ENCODE results near the gene MEGF11. TPM values are rescaled to one million over a fixed set of nuclear protein-coding genes. Genes with fewer than 3 reads are reported as not detected.

MEGF11 gene
- total RNA-seq, 1 experiment from 2014 or later = 0.09 TPM

GRCh38 chr15:65953622-65954021 is 299.9 kb downstream of the MEGF11 start:
- Mint-ChIP-seq H3K4me1 (ENCODE audit: low read depth, unreplicated experiment) (peaks cover 39% of the 10 kb centered on the region), H3K27me3 (ENCODE audit: unreplicated experiment) (no peaks in the 10 kb centered on the region), H3K4me3 (ENCODE audit: low read depth, unreplicated experiment) (no peak overlapping the region), H3K9me3 (ENCODE audit: low read depth, unreplicated experiment) (no peaks in the 10 kb centered on the region), H3K27ac (ENCODE audit: unreplicated experiment) (peak overlapping the region; percentile 40), H3K36me3 (ENCODE audit: insufficient read depth, unreplicated experiment) (no peaks in the 10 kb centered on the region)
- intact Hi-C loops (cut with micrococcal nuclease; ENCODE audit: unreplicated experiment) = no loop called here
- CTCF ChIA-PET = interaction anchor here (0.5 to 1.7 kb wide), 3 partner anchors 14 to 701 kb away, joined by 3 to 6 read pairs (median 3); no protein-coding TSS in a partner anchor
- no peak for TF ChIP-seq CTCF (IDR thresholded peaks at IDR 0.05; ENCODE audit: unreplicated experiment)
- DNase-seq = no peak
- no TSS peak for BruUV-seq (replicated peaks)

- intact Hi-C loops (cut with micrococcal nuclease; ENCODE audit: unreplicated experiment) = no loop called here
- H3K27me3 Mint-ChIP-seq (ENCODE audit: unreplicated experiment) = no peaks in the 10 kb centered on the region
- no peaks in the 10 kb centered on the region for H3K36me3 Mint-ChIP-seq (ENCODE audit: insufficient read depth, unreplicated experiment)
- no peak for TF ChIP-seq CTCF (IDR thresholded peaks at IDR 0.05; ENCODE audit: unreplicated experiment)
- H3K4me3 Mint-ChIP-seq (ENCODE audit: low read depth, unreplicated experiment) = no peak overlapping the region
- peaks cover 39% of the 10 kb centered on the region for H3K4me1 Mint-ChIP-seq (ENCODE audit: low read depth, unreplicated experiment)
- no TSS peak for BruUV-seq (replicated peaks)
- no peaks in the 10 kb centered on the region for H3K9me3 Mint-ChIP-seq (ENCODE audit: low read depth, unreplicated experiment)
- no peak overlapping the region for H3K27ac Mint-ChIP-seq (ENCODE audit: unreplicated experiment)
- DNase-seq = peak; percentile 58
- CTCF ChIA-PET = interaction anchor here (0.9 kb wide), 1 partner anchor 47 kb away, joined by 3 read pairs; no protein-coding TSS in a partner anchor
Measured at GRCh38 chr15:65952391-65953053, 301.0 kb downstream of the MEGF11 start.

GRCh38 chr15:65951007-65951406 is 302.5 kb downstream of the MEGF11 start:
- BruUV-seq (replicated peaks) = no TSS peak
- CTCF ChIA-PET = interaction anchor here (1.0 kb wide), 1 partner anchor 11 kb away, joined by 5 read pairs; no protein-coding TSS in a partner anchor
- no peak for TF ChIP-seq CTCF (IDR thresholded peaks at IDR 0.05; ENCODE audit: unreplicated experiment)
- no peaks in the 10 kb centered on the region for H3K9me3 Mint-ChIP-seq (ENCODE audit: low read depth, unreplicated experiment)
- DNase-seq = no peak
- H3K27ac Mint-ChIP-seq (ENCODE audit: unreplicated experiment) = no peak overlapping the region
- no peak overlapping the region for H3K4me3 Mint-ChIP-seq (ENCODE audit: low read depth, unreplicated experiment)
- H3K36me3 Mint-ChIP-seq (ENCODE audit: insufficient read depth, unreplicated experiment) = no peaks in the 10 kb centered on the region
- H3K27me3 Mint-ChIP-seq (ENCODE audit: unreplicated experiment) = no peaks in the 10 kb centered on the region
- H3K4me1 Mint-ChIP-seq (ENCODE audit: low read depth, unreplicated experiment) = peaks cover 33% of the 10 kb centered on the region
- intact Hi-C loops (cut with micrococcal nuclease; ENCODE audit: unreplicated experiment) = no loop called here

GRCh38 chr15:65949491-65949890 is 304.1 kb downstream of the MEGF11 start:
- no peak overlapping the region for H3K4me3 Mint-ChIP-seq (ENCODE audit: low read depth, unreplicated experiment)
- H3K27me3 Mint-ChIP-seq (ENCODE audit: unreplicated experiment) = no peaks in the 10 kb centered on the region
- no peak overlapping the region for H3K27ac Mint-ChIP-seq (ENCODE audit: unreplicated experiment)
- intact Hi-C loops (cut with micrococcal nuclease; ENCODE audit: unreplicated experiment) = no loop called here
- peaks cover 21% of the 10 kb centered on the region for H3K4me1 Mint-ChIP-seq (ENCODE audit: low read depth, unreplicated experiment)
- no peak for TF ChIP-seq CTCF (IDR thresholded peaks at IDR 0.05; ENCODE audit: unreplicated experiment)
- CTCF ChIA-PET = no interaction called here
- no peak for DNase-seq
- no peaks in the 10 kb centered on the region for H3K36me3 Mint-ChIP-seq (ENCODE audit: insufficient read depth, unreplicated experiment)
- H3K9me3 Mint-ChIP-seq (ENCODE audit: low read depth, unreplicated experiment) = no peaks in the 10 kb centered on the region
- no TSS peak for BruUV-seq (replicated peaks)
